CD4-positive, alpha-beta memory T cell (primary cell): ENCODE results near the gene UCK2. TPM values are rescaled to one million over a fixed set of nuclear protein-coding genes. Genes with fewer than 3 reads are reported as not detected.

ENCODE experiments used
- polyA plus RNA-seq, 2 donors: library from polyadenylated mRNA; unstranded; fragments of 300-500 nt; fragmentation: Illumina TruSeq; gene quantifications; one replicate each; pipeline ENCODE4 v1.2.3, GENCODE V29; 2021
- total RNA-seq, 2 experiments: library from RNA; stranded (reverse); gene quantifications; one replicate each; pipeline ENCODE4 v1.2.3, GENCODE V29; 2021

UCK2 gene
- total and polyA plus RNA-seq, 4 experiments from 2014 or later = 2.1 to 5.6 (median 4.1) TPM

Other genes with a start within 250 kb of the UCK2 start
- 10 to 100 TPM; 67.6 to 74.0 TPM for gene MGST3, start 196.4 kb upstream of the UCK2 start, total RNA-seq
- 100 to 1,000 TPM; 171 to 176 TPM for gene MGST3, start 196.4 kb upstream of the UCK2 start, polyA plus RNA-seq
- 10 to 100 TPM; 45.2 to 47.1 TPM for gene ALDH9A1, start 129.1 kb upstream of the UCK2 start, total RNA-seq
- gene ALDH9A1, start 129.1 kb upstream of the UCK2 start, polyA plus RNA-seq = 100 to 1,000 TPM in 1 of 2 donors, 10 to 100 TPM in 1; 94.8 to 106 TPM
- gene TMCO1, start 58.7 kb upstream of the UCK2 start, total RNA-seq = 10 to 100 TPM; 63.7 to 67.3 TPM
- 100 to 1,000 TPM; 137 to 147 TPM for gene TMCO1, start 58.7 kb upstream of the UCK2 start, polyA plus RNA-seq